Mammary epithelial cell (primary cell): ENCODE results near the gene PAPPA2.

Experiments used
- EZH2 ChIP-seq: IDR thresholded peaks from 2 replicates; pipeline ENCODE4 v1.6.1; 2012; ENCODE audit warnings: low read length, inconsistent platforms, borderline replicate concordance
- TF ChIP-seq, protein P1 (sequence below), 2 donors: IDR thresholded peaks in 1 of 2; conservative IDR thresholded peaks in 1 of 2; 2 replicates each; pipeline ENCODE4 v1.5.1; 2011 to 2012; ENCODE audit warnings: inconsistent platforms in 2 of 2, low read length in 2 of 2, mild to moderate bottlenecking in 2 of 2, control low read depth in 1 of 2, low read depth in 1 of 2; ENCODE audit not compliant: insufficient read depth in 1 of 2; ENCODE audit errors: extremely low read depth in 1 of 2

- TF ChIP-seq, protein P1, sequence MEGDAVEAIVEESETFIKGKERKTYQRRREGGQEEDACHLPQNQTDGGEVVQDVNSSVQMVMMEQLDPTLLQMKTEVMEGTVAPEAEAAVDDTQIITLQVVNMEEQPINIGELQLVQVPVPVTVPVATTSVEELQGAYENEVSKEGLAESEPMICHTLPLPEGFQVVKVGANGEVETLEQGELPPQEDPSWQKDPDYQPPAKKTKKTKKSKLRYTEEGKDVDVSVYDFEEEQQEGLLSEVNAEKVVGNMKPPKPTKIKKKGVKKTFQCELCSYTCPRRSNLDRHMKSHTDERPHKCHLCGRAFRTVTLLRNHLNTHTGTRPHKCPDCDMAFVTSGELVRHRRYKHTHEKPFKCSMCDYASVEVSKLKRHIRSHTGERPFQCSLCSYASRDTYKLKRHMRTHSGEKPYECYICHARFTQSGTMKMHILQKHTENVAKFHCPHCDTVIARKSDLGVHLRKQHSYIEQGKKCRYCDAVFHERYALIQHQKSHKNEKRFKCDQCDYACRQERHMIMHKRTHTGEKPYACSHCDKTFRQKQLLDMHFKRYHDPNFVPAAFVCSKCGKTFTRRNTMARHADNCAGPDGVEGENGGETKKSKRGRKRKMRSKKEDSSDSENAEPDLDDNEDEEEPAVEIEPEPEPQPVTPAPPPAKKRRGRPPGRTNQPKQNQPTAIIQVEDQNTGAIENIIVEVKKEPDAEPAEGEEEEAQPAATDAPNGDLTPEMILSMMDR (conservative IDR thresholded peaks at IDR 0.05 in 1 of 2, IDR thresholded peaks at IDR 0.05 in 1 of 2; ENCODE audit: extremely low read depth in 1 of 2, insufficient read depth in 1 of 2, low read depth in 1 of 2, low read length in 2 of 2) = no peak
- TF ChIP-seq EZH2 = no peak
These were observed 82.2 kb downstream of the PAPPA2 start for GRCh38 chr1:176545034-176545639.
